PC-3 (cell line): ENCODE measurements around the gene EYS.

Source experiments
- CTCF ChIP-seq: fragments of 300-600 bp; sonication (generic); conservative IDR thresholded peaks from 2 replicates; pipeline ENCODE4 v1.5.1; 2017; ENCODE audit warnings: antibody characterized with exemption, low read depth, mild to moderate bottlenecking, low read length
- EZH2 ChIP-seq: fragments of 300-600 bp; sonication (generic); IDR thresholded peaks from one replicate; pipeline ENCODE4 v1.6.1; 2017; ENCODE audit warnings: antibody characterized with exemption, mild to moderate bottlenecking, low read length; ENCODE audit not compliant: unreplicated experiment
- EZH2phosphoT487 ChIP-seq: fragments of 300-600 bp; sonication (generic); IDR thresholded peaks from 2 replicates; pipeline ENCODE4 v1.6.1; 2018; ENCODE audit warnings: mild to moderate bottlenecking, antibody characterized with exemption, low read length, borderline replicate concordance

- TF ChIP-seq EZH2 (no peak), CTCF (no peak), EZH2phosphoT487 (no peak)
These were observed 1706.1 kb downstream of the EYS start for GRCh38 chr6:64000818-64001491.
